ENCODE data around the gene MDC1.
A peak's percentile ranks its signal among the peaks of the same experiment; 100 is the strongest.

Gene MDC1

DNA sequence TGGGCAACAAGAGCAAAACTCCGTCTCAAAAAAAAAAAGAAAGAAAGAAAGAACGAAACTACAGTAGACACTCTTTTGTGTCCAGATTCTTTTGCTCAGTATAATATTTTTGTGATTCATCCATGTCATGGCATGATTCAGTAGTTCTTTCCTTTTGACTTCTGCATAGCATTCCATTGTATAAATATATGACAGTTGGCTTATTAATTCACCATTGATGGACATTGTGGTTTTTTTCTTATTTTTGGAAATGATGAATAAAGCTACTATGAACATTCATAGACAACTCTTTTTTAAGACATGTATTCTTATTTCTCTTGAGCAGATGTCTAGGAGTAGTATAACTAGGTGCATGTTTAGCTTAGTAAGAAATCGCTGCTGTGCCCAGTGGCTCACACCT is 37.5 kb upstream of the MDC1 start:
- Histone ChIP-seq H3K4me3 (ENCODE audit: low read length in 2 of 2) (no peak overlapping the region), H3K36me3 (replicated peaks in 1 of 2; ENCODE audit: control insufficient read depth in 2 of 2, insufficient read depth in 2 of 2, low read length in 2 of 2) (no peaks in the 10 kb centered on the region), H3K14ac (ENCODE audit: low read length) (no peak overlapping the region), H2BK12ac (ENCODE audit: low read length) (no peak overlapping the region), H4K8ac (ENCODE audit: low read depth, low read length) (no peak overlapping the region), H3K9me3 (replicated peaks in 1 of 2; ENCODE audit: control insufficient read depth in 2 of 2, insufficient read depth in 1 of 2, low read depth in 1 of 2, low read length in 2 of 2) (peaks cover 0 to under 1% of the 10 kb centered on the region in 2 donors), H3K27me3 (ENCODE audit: control insufficient read depth in 3 of 3, insufficient read depth in 3 of 3, low read depth in 1 of 3, low read length in 3 of 3) (no peaks in the 10 kb centered on the region), H2BK5ac (ENCODE audit: low read length) (no peak overlapping the region), H3K4me2 (ENCODE audit: insufficient read depth, low read length, poor library complexity, severe bottlenecking) (no peak overlapping the region), H2AFZ (ENCODE audit: low read length) (no peak overlapping the region), H3K27ac (replicated peaks; ENCODE audit: low read length) (no peak overlapping the region), H3K23ac (ENCODE audit: low read depth, low read length, poor library complexity) (no peak overlapping the region), H4K91ac (ENCODE audit: low read depth, low read length, poor library complexity) (no peak overlapping the region), H3K18ac (ENCODE audit: low read length) (no peak overlapping the region), H3K4ac (ENCODE audit: low read length) (no peak overlapping the region), H2BK15ac (ENCODE audit: low read length) (no peak overlapping the region), H3K4me1 (ENCODE audit: control insufficient read depth in 2 of 2, insufficient read depth in 1 of 2, low read depth in 1 of 2, low read length in 2 of 2) (peaks cover 4 to 5% of the 10 kb centered on the region in 2 donors), H2AK5ac (ENCODE audit: low read depth, low read length) (no peak overlapping the region), H3K79me1 (ENCODE audit: low read depth, low read length) (peaks cover 2% of the 10 kb centered on the region), H2BK120ac (ENCODE audit: low read depth, low read length) (no peak overlapping the region), H3K9ac (ENCODE audit: low read depth, low read length, poor library complexity) (no peak overlapping the region)
- DNase-seq (ENCODE audit: low spot score): no peak
- no CpG with 5 or more reads among the region's 3 CpGs for WGBS, 2 donors (ENCODE audit: extremely low coverage in 2 of 2, insufficient read length in 2 of 2, insufficient replicate concordance in 1 of 2)

- Histone ChIP-seq H4K91ac (ENCODE audit: low read depth, low read length, poor library complexity) (no peak overlapping the region), H2BK12ac (ENCODE audit: low read length) (no peak overlapping the region), H3K18ac (ENCODE audit: low read length) (no peak overlapping the region), H3K14ac (ENCODE audit: low read length) (no peak overlapping the region), H3K4me2 (ENCODE audit: insufficient read depth, low read length, poor library complexity, severe bottlenecking) (no peak overlapping the region), H3K4ac (ENCODE audit: low read length) (no peak overlapping the region), H3K23ac (ENCODE audit: low read depth, low read length, poor library complexity) (no peak overlapping the region), H2BK15ac (ENCODE audit: low read length) (no peak overlapping the region), H3K79me1 (ENCODE audit: low read depth, low read length) (peaks cover 2% of the 10 kb centered on the region), H4K8ac (ENCODE audit: low read depth, low read length) (no peak overlapping the region), H3K27me3 (ENCODE audit: control insufficient read depth in 3 of 3, insufficient read depth in 3 of 3, low read depth in 1 of 3, low read length in 3 of 3) (no peaks in the 10 kb centered on the region), H2AFZ (ENCODE audit: low read length) (peak overlapping the region; percentile 81), H2BK5ac (ENCODE audit: low read length) (no peak overlapping the region), H3K36me3 (replicated peaks in 1 of 2; ENCODE audit: control insufficient read depth in 2 of 2, insufficient read depth in 2 of 2, low read length in 2 of 2) (no peaks in the 10 kb centered on the region), H3K9ac (ENCODE audit: low read depth, low read length, poor library complexity) (no peak overlapping the region), H3K27ac (replicated peaks; ENCODE audit: low read length) (no peak overlapping the region), H3K4me1 (ENCODE audit: control insufficient read depth in 2 of 2, insufficient read depth in 1 of 2, low read depth in 1 of 2, low read length in 2 of 2) (peaks cover 2% of the 10 kb centered on the region in 2 donors), H2AK5ac (ENCODE audit: low read depth, low read length) (no peak overlapping the region), H3K9me3 (replicated peaks in 1 of 2; ENCODE audit: control insufficient read depth in 2 of 2, insufficient read depth in 1 of 2, low read depth in 1 of 2, low read length in 2 of 2) (peaks cover 0 to 2% of the 10 kb centered on the region in 2 donors), H3K4me3 (ENCODE audit: low read length in 2 of 2) (no peak overlapping the region), H2BK120ac (ENCODE audit: low read depth, low read length) (no peak overlapping the region)
- DNase-seq (ENCODE audit: low spot score): no peak
- no CpG with 5 or more reads among the region's 12 CpGs for WGBS, 2 donors (ENCODE audit: extremely low coverage in 2 of 2, insufficient read length in 2 of 2, insufficient replicate concordance in 1 of 2)
Observed at GRCh38 chr6:30752157-30752927, 35.3 kb upstream of the MDC1 start.

DNA sequence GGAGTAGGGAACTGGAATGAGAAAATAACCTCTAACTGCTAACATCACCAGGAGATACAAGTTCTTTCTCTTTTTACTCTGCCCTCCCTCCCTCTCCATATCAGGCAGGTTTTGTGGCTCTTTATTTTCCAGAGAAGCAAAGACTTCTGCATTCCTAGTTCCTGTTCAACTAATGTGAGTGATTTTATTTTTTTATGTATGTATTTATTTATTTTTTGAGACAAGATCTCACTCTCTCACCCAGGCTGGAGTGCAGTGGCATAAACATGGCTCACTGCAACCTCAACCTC is 33.2 kb upstream of the MDC1 start:
- H3K36me3 ChIP-seq (replicated peaks in 1 of 2; ENCODE audit: control insufficient read depth in 2 of 2, insufficient read depth in 2 of 2, low read length in 2 of 2): no peaks in the 10 kb centered on the region
- no peak overlapping the region for H3K4me3 ChIP-seq (ENCODE audit: low read length in 2 of 2)
- no peak overlapping the region for H3K18ac ChIP-seq (ENCODE audit: low read length)
- H2AFZ ChIP-seq (ENCODE audit: low read length): no peak overlapping the region
- H3K23ac ChIP-seq (ENCODE audit: low read depth, low read length, poor library complexity): no peak overlapping the region
- peaks cover 0 to 2% of the 10 kb centered on the region in 2 donors for H3K9me3 ChIP-seq (replicated peaks in 1 of 2; ENCODE audit: control insufficient read depth in 2 of 2, insufficient read depth in 1 of 2, low read depth in 1 of 2, low read length in 2 of 2)
- H4K8ac ChIP-seq (ENCODE audit: low read depth, low read length): no peak overlapping the region
- H2BK15ac ChIP-seq (ENCODE audit: low read length): no peak overlapping the region
- no peak overlapping the region for H3K4ac ChIP-seq (ENCODE audit: low read length)
- no peaks in the 10 kb centered on the region for H3K79me1 ChIP-seq (ENCODE audit: low read depth, low read length)
- H3K9ac ChIP-seq (ENCODE audit: low read depth, low read length, poor library complexity): no peak overlapping the region
- no peak overlapping the region for H2AK5ac ChIP-seq (ENCODE audit: low read depth, low read length)
- H4K91ac ChIP-seq (ENCODE audit: low read depth, low read length, poor library complexity): no peak overlapping the region
- H2BK12ac ChIP-seq (ENCODE audit: low read length): no peak overlapping the region
- H3K4me2 ChIP-seq (ENCODE audit: insufficient read depth, low read length, poor library complexity, severe bottlenecking): no peak overlapping the region
- peaks cover 2% of the 10 kb centered on the region in 2 donors for H3K4me1 ChIP-seq (ENCODE audit: control insufficient read depth in 2 of 2, insufficient read depth in 1 of 2, low read depth in 1 of 2, low read length in 2 of 2)
- H3K14ac ChIP-seq (ENCODE audit: low read length): no peak overlapping the region
- no peak for DNase-seq (ENCODE audit: low spot score)
- H3K27ac ChIP-seq (replicated peaks; ENCODE audit: low read length): no peak overlapping the region
- H2BK5ac ChIP-seq (ENCODE audit: low read length): no peak overlapping the region
- H2BK120ac ChIP-seq (ENCODE audit: low read depth, low read length): no peak overlapping the region
- no peaks in the 10 kb centered on the region for H3K27me3 ChIP-seq (ENCODE audit: control insufficient read depth in 3 of 3, insufficient read depth in 3 of 3, low read depth in 1 of 3, low read length in 3 of 3)

GRCh38 chr6:30749554-30750378 is 32.7 kb upstream of the MDC1 start:
- Histone ChIP-seq H4K8ac (ENCODE audit: low read depth, low read length) (no peak overlapping the region), H2AFZ (ENCODE audit: low read length) (no peak overlapping the region), H3K4me2 (ENCODE audit: insufficient read depth, low read length, poor library complexity, severe bottlenecking) (no peak overlapping the region), H3K4me1 (ENCODE audit: control insufficient read depth in 2 of 2, insufficient read depth in 1 of 2, low read depth in 1 of 2, low read length in 2 of 2) (peaks cover 2 to 3% of the 10 kb centered on the region in 2 donors), H3K27ac (replicated peaks; ENCODE audit: low read length) (no peak overlapping the region), H2BK5ac (ENCODE audit: low read length) (no peak overlapping the region), H3K36me3 (replicated peaks in 1 of 2; ENCODE audit: control insufficient read depth in 2 of 2, insufficient read depth in 2 of 2, low read length in 2 of 2) (no peaks in the 10 kb centered on the region), H3K79me1 (ENCODE audit: low read depth, low read length) (no peaks in the 10 kb centered on the region), H2BK15ac (ENCODE audit: low read length) (no peak overlapping the region), H3K9ac (ENCODE audit: low read depth, low read length, poor library complexity) (no peak overlapping the region), H2BK12ac (ENCODE audit: low read length) (peak overlapping the region; percentile 79), H4K91ac (ENCODE audit: low read depth, low read length, poor library complexity) (no peak overlapping the region), H3K9me3 (replicated peaks in 1 of 2; ENCODE audit: control insufficient read depth in 2 of 2, insufficient read depth in 1 of 2, low read depth in 1 of 2, low read length in 2 of 2) (peaks cover 0 to 2% of the 10 kb centered on the region in 2 donors), H3K18ac (ENCODE audit: low read length) (peak overlapping the region; percentile 72), H2BK120ac (ENCODE audit: low read depth, low read length) (no peak overlapping the region), H3K23ac (ENCODE audit: low read depth, low read length, poor library complexity) (peak overlapping the region; percentile 59), H3K4me3 (ENCODE audit: low read length in 2 of 2) (no peak overlapping the region), H3K14ac (ENCODE audit: low read length) (no peak overlapping the region), H3K4ac (ENCODE audit: low read length) (no peak overlapping the region), H3K27me3 (ENCODE audit: control insufficient read depth in 3 of 3, insufficient read depth in 3 of 3, low read depth in 1 of 3, low read length in 3 of 3) (no peaks in the 10 kb centered on the region), H2AK5ac (ENCODE audit: low read depth, low read length) (no peak overlapping the region)
- no peak for DNase-seq (ENCODE audit: low spot score)
- WGBS, 2 donors (ENCODE audit: extremely low coverage in 2 of 2, insufficient read length in 2 of 2, insufficient replicate concordance in 1 of 2): no CpG with 5 or more reads among the region's 12 CpGs
